GM19193 (cell line): ENCODE results near the gene DSTN.

Experiments
- POLR2A ChIP-seq: IDR thresholded peaks from 4 replicates; pipeline ENCODE4 v1.6.1; 2011; ENCODE audit not compliant: insufficient read depth, insufficient read length; ENCODE audit errors: extremely low read depth

DSTN gene

DNA sequence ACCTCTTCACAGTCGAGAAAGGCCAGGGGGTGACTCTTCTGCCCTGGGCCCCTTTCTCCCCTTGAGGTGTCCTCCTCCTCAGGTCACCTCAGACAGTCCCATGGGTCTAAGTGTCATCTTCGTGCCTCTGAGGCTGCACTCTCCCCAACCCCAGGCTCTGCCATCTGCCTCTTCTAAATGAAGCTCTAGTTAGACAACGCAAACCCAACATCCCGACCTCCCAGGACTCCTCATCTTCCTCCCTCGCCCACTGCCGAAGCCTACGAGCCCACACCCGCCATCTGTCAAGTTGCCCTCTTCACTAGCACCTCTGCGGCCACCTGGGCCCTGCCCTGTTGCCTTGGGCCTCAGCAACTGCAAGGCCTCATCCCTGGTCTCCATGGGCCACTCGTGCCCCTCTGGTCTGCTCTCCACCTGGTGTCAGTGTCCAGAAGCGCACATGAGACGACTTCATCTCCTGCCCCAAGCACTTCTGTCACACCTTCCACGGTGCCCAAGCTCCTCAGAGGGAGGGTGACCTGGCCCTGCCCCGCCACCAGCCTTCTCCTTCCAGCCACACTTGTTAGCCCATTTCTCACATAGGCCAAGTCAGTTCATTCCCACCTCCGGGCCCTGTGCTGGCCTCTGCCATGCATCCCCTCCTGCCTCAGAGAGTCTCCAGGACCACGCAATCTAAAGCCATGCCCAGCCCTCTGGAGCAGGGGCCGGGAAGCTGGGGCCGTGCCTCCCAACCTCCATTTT lies 58.4 kb downstream of the DSTN start:
- no peak for TF ChIP-seq POLR2A

DNA sequence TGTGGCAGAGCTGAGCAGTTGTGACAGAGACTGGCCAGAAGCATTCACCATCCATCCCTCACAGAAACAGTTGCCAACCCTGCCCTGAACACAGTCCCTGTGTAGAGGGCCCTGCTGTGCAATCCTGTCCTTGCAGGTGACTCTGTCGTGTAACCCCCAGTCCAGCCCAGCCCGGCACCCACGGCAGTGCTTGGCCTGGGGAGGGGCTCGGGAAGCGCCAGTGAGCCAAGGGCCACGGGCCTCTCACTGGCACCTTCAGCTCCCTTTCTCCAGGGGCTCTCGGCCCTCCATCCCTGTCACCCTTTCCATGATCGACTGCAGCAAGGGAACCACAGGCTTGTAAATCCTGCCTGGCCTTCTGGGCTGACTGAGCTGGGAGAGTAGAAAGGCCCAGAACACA lies 59.1 kb downstream of the DSTN start:
- TF ChIP-seq POLR2A, result no peak

DNA sequence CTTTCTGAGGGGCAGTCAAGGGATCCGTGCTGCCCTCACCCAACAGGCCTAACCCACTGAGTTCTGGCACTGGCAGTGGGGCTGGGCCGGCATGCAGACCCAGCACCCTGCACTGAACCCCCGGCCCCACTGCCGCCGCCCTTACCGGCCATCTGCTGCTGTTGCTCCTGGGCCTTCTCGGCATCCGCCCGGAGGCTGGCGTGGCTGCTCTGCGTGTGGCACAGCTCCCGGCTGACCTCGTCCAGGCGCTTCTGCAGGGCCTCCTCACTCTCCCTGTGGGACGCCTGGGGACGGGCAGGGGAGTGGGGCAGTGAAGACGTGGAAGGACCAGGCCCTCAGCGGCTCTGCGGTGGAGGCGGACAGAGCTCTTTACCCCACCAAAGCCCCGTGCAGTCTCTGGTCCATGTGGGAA lies 59.8 kb downstream of the DSTN start:
- no peak for TF ChIP-seq POLR2A

DNA sequence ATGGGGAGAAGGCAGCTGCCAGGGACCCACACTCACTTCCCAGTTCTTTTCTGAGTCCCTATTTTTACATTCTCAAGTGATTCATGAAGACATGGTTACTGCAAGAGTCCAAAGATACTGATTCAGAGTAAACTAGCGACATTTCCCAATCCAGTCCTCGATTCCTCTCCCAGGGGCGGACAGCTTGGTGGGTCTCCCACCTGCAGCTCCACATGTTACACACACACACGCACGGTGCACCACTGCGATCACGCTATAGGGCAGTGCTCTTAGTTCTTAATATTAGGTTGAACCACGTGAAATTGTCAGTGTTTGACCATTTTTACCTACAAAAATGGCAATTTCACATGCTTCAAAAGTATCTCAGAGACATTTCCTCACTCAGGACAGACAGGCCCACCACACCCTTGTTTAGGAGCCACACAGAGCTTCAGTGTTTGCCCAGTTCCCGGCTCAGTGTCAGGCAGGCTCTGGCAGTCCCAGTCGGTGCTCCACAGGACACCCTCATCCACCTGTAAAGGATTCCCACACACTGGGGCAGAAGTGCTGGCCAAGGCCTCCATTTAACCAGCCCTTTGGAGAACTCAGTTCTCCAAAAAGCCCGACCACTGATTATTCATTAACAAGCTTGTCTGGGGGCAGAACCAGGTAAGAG lies 60.4 kb downstream of the DSTN start:
- TF ChIP-seq POLR2A, result no peak

DNA sequence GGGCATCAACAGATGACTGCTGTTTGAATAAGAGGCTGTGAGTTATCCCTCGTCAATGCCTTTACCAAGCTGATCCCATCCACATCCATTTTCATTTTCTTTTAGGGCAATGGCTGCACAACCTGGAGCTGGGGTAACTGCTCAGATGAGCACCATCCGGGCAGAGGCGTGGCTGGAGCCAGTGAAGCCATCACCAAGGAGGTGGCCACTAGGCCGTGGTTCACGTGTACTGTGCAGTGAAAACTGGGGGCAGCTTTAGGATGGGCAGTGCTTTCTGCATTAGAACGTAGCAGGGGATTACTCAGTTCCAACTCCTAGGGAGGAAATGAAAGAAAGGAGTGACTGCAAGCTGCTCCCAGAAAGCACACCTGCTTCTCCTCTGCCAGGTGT lies 60.9 kb downstream of the DSTN start:
- no peak for TF ChIP-seq POLR2A

DNA sequence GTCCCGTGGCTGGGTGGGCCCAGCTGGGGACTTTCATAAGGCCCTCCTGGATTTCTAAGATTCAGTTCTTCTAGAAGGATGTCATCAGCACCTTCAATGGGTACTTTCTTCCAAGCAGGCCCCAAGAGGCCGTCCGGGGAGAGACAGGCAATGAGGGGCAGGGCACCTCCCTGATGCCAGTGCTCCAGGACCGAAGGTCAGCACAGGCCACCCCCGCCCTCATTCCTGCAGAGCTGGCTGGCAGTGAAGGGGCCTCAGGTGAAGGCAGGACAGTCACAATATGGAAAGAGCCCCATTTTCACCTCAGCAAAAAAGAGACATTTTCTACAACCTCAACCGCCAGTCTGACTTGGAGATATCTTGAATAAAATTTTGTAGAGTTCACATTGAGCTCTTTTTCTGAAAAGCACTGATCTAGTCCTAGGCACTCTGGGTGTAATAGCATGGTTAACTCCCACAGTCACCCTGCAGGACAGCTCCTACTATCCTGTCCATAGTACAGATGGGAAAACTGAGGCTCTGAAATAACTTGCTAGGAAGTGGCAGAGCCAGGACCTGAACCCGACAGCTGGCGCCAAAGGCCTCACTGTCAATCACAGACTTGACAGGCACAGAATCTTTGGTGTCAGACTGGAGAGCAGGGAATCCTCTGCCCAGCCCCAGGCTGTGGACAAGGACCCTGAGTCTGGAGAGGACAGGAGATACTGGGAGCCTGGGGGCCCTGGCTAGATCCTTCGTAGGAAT lies 61.9 kb downstream of the DSTN start:
- no peak for TF ChIP-seq POLR2A

DNA sequence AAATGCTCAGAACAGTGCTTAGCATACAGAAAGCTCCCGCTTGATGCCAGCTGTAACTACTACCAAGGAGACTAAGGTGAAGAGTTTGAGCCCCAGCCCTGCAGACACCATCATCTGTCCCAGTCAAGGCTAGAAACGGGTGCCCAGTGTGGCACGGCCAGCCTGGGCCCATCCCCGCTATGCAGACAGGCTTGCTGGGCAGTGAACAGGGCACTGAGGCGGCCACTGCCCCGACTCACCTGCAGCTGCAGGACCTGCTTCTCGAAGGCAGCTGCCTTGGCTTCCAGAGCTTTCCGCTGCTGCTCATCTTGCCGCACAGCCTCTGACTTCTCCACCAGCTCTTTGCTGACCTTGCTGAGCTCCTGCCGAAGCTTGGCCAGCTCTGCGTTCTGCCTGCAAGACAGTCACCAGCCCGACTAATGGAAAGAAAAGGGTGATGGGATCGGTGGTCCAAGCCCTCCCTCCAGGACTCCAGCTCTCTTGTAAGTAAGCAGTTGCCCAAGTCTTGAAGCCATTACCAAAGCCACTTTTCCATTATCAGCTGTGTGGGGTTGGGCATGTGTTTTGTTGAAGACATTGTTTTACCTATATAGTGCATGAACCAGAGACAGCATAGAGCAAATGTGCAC lies 63.5 kb downstream of the DSTN start:
- no peak for TF ChIP-seq POLR2A

DNA sequence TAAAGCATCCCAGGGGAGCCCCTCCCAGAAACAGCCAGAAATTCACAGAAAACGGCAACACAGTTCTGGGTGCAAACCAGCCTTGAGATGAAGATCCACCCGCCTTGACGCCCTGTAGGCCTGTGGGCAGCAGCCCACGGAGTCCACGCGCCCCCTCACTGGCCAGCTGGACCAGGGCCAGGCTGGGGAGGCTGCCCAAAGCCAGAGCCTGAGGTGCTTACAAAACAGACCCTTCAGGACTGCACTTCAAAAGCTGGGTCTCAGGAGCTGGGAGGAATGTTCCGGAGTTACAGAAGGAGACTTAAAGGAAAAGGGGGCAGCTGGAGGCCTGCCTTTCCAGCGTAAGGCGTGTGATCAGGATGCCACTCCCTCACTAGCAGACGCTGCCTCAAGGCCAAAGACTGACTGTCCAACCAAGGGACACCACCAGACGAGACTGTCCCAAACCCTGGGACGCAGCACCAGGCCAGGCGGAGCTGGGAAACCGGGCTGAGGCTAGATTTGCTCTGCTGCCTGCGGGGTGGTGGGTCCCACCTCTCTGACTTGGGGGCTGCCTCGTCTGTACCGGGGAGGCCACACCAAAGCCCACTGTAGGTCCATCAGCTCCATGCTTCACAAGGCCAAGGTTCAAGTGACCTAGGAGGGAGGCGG lies 64.1 kb downstream of the DSTN start:
- TF ChIP-seq POLR2A, result no peak

DNA sequence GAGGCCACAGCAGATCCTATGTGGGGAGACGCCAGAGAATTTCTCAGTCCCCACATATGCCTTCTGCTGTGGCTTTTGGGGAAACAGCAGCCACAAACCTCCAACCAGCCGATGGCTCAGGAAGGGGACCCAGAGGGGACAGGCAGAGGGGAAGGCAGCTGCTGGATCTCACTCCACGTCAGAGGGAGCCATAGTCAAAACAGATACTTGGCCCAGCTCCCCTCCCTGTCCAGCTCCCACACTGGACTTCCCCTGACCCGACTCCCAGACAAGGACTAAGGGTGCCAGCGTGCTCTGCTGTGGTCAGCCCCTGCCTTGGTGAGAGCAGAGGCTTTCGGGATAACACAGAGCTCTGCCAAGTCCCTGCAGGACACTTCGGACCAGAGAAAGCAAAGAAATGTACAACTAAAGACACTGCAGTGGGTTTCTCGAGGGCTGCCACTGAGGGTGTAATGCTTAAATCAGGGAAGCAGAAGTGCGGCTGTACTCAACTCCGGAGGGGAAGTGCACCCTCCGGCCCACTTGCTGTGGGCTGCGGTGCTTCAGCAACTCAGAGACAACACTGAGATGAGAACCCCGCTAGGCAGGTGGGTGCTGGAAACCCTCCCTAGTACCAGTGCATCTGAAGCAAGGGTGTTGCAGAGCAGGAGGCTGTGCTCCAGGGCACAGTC lies 64.9 kb downstream of the DSTN start:
- no peak for TF ChIP-seq POLR2A

DNA sequence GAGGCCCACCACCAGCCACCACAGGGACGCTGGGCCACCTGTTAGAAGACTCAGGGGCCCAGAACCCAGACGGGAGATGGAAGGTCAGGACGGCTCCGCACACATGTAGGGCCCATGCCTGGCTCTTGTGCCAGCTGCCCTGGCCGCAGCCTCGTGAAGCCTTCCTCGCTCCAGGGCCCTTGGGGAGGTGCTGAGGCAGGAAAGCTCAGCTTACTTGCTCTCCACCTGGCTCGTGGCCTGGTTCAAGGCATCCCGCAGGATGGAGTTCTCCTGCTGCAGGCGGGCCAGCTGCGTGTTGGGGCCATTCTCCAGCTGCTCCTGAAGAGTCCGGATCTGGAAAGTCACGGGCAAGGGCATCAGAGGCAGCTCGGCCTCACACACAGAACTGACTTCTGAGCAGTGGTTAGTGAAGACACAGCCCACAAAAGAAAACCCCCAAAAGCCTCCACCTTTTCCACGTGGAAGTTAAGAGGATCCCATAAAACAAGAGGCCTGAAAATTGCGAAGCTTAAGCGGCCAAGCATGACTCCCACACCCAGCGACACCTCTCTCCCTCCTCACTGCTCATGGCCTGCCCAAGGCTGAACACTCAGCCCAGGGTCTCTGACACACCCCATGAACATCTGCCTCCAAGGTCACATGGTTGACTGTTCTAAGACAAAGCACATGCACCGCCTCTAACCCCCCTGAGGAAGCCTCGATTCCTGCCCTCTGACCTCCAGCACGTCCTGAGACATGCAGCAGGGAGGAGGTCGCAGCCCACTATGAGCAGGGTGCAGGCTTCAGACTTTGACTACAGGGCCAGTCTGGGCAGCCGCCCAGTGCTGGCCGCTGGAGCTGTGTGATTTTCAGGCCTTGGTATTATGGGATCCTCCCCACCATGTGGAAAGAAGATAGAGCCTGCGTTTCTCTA lies 65.7 kb downstream of the DSTN start:
- no peak for TF ChIP-seq POLR2A

DNA sequence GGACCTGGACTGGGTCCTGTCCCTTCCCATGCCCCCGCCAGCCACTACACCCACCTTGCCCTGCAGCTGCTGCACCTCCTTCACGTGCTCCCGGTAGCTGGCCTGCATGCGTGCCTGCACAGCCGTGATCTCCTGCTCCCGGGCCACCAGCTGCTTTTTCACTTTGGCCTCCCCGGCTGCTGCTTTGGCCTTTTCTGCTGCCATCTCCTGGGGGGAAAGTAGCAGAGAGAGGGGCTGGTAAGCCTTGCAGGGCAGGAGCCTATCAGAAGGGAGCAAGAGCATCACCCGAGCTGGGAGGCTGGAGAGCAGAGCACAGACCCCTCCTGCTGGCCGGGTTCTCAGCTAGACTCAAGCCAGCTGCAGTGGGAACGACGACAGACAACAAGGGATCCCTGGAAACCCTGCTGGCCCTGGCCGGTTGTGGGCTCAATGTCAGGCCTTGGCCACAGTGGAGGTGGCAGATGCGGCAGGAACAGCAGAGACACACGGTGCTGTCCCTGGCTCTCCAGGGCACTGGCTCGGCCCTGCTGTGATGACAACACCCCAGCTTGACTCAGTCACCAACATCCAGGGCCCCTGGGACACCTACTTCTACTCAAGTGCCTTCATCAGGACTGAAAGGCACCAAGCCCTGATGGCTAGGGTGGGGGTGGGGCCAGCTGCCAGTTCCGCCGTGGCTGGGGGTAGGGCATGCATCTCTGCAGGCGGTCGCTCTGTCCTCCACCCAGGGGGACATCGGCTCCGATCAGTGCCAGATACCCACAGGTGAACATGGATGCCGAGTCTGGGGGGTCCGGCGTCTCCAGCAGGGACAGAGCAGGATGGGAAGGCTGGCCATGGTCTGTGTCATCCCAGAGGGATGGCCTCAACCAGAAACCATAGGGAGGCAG lies 66.9 kb downstream of the DSTN start:
- no peak for TF ChIP-seq POLR2A

DNA sequence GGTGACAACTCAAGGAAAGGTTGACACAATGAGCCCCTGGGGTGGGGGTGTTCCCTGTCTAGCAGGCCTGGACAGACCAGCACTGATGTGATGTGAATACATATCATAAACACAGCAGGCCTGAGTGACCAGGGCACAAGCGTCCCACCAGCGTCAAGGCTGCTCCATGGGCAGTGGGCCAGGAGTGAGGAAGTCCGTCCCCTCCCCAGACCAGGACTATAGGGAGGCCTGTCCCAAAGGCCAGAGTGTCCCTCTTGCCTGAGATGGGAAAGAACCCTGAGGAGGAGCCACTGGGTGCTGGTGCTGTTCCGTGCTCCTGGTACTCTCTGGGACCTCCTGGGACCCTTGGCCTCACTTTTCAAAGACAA lies 67.5 kb downstream of the DSTN start:
- no peak for TF ChIP-seq POLR2A
